ENCODE measurements around the gene MKS1. TPM values are rescaled to one million over a fixed set of nuclear protein-coding genes. Genes with fewer than 3 reads are reported as not detected.

The MKS1 gene
- total and polyA plus RNA-seq, 2 of the 8 experiments (the other 6 are each of a cell fraction or from before 2014, with no cell fraction given), result 12.0 to 21.7 TPM

GRCh38 chr17:58186591-58186990 lies 32.5 kb downstream of the MKS1 start:
- H3K36me3 ChIP-seq (ENCODE audit: control insufficient read depth in 2 of 4, insufficient read depth in 4 of 4, low read length in 3 of 4), result no peaks in the 10 kb centered on the region
- no peak overlapping the region for H3K4me2 ChIP-seq (ENCODE audit: insufficient read depth in 1 of 2, low read depth in 2 of 2, low read length in 2 of 2)
- FAIRE-seq, result no peak
- H2BK12ac ChIP-seq (ENCODE audit: low read depth, low read length), result no peak overlapping the region
- no peak overlapping the region for H3K9ac ChIP-seq (replicated peaks in 1 of 4; ENCODE audit: extremely low read depth in 1 of 4, low read depth in 3 of 4, low read length in 3 of 4)
- peaks cover 0 to under 1% (median 0%) of the 10 kb centered on the region in 4 experiments; a peak in 1 of 7 replicates for H3K27me3 ChIP-seq (replicated peaks in 1 of 4; ENCODE audit: control insufficient read depth in 3 of 4, extremely low read depth in 1 of 4, insufficient read depth in 3 of 4, low read length in 3 of 4)
- H3K23me2 ChIP-seq (ENCODE audit: low read depth, low read length), result no peaks in the 10 kb centered on the region; the same call in 1 of the 2 replicates
- POLR2A ChIA-PET (ENCODE audit: partially characterized antibody), result no interaction called here
- no peaks in the 10 kb centered on the region for H3K79me1 ChIP-seq (ENCODE audit: low read depth, low read length)
- DNase-seq (ENCODE audit: low read depth in 1 of 2, low spot score in 2 of 2), result no peak
- H2BK5ac ChIP-seq (ENCODE audit: low read depth, low read length), result no peak overlapping the region
- no peaks in the 10 kb centered on the region for H3K9me3 ChIP-seq (ENCODE audit: insufficient read depth in 2 of 2, low read depth in 1 of 2, low read length in 1 of 2)
- H3K56ac ChIP-seq (replicated peaks; ENCODE audit: insufficient read length, low read depth, low read length), result no peak overlapping the region
- no peak overlapping the region for H3K23ac ChIP-seq (ENCODE audit: insufficient read length)
- no peak overlapping the region for H3K18ac ChIP-seq (ENCODE audit: extremely low read depth, low read length)
- no peak overlapping the region for H3K14ac ChIP-seq (ENCODE audit: insufficient read length)
- no peak overlapping the region for H4K91ac ChIP-seq (replicated peaks; ENCODE audit: insufficient read length, low read length)
- H2AFZ ChIP-seq (ENCODE audit: low read length), result no peak overlapping the region
- no peak overlapping the region for H3K4me3 ChIP-seq (ENCODE audit: extremely low read depth in 1 of 4, insufficient read depth in 2 of 4, low read depth in 3 of 4, low read length in 4 of 4)
- no peak overlapping the region for H2BK120ac ChIP-seq (replicated peaks; ENCODE audit: low read depth, low read length)
- H4K20me1 ChIP-seq (replicated peaks in 1 of 2; ENCODE audit: control insufficient read depth in 1 of 2, insufficient read depth in 2 of 2, low read length in 2 of 2), result no peaks in the 10 kb centered on the region
- no peak overlapping the region for H2BK15ac ChIP-seq (ENCODE audit: low read length)
- H2AK5ac ChIP-seq (ENCODE audit: low read depth, low read length), result no peak overlapping the region
- H2BK20ac ChIP-seq (ENCODE audit: low read length), result no peak overlapping the region
- CTCF ChIA-PET (ENCODE audit: partially characterized antibody), result interaction anchor here (1.0 to 3.0 kb wide), 3 partner anchors 13 to 63 kb away, joined by 3 to 14 read pairs (median 3); no protein-coding TSS in a partner anchor
- no peaks in the 10 kb centered on the region for H3K79me2 ChIP-seq (ENCODE audit: control insufficient read depth in 1 of 2, insufficient read depth in 2 of 2, low read length in 2 of 2)
- H3K4me1 ChIP-seq (replicated peaks in 1 of 4; ENCODE audit: control insufficient read depth in 3 of 4, insufficient read depth in 4 of 4, low read length in 3 of 4), result peaks cover 0 to 7% (median 2%) of the 10 kb centered on the region in 4 experiments; a peak in 4 of 7 replicates
- H4K8ac ChIP-seq (ENCODE audit: extremely low read depth, insufficient read depth, low read length), result no peak overlapping the region
- no peak overlapping the region for H3K27ac ChIP-seq (ENCODE audit: low read depth, low read length)
- no peak overlapping the region for H3K4ac ChIP-seq (replicated peaks; ENCODE audit: insufficient read length, low read depth, low read length)
- no peak overlapping the region for H4K5ac ChIP-seq (ENCODE audit: insufficient read length, low read depth, low read length)
- WGBS, 2 experiments (ENCODE audit: extremely low coverage in 1 of 2, insufficient coverage in 1 of 2, insufficient read length in 1 of 2, insufficient replicate concordance in 2 of 2, low coverage in 1 of 2, low lambda C conversion rate in 2 of 2, missing lambda C conversion rate in 1 of 2), result 72% methylated on average over 3 of the region's 4 CpGs; no CpG with 5 or more reads in 1 of the 2 experiments
- TF ChIP-seq HDAC2 (IDR thresholded peaks at IDR 0.05; ENCODE audit: borderline replicate concordance in 1 of 2, low read depth in 2 of 2, low read length in 2 of 2) (no peak), GTF2F1 (IDR thresholded peaks at IDR 0.05; ENCODE audit: borderline replicate concordance, low read depth, low read length) (no peak), NANOG (IDR thresholded peaks at IDR 0.05; ENCODE audit: insufficient read depth, low read depth, low read length, poor library complexity, severe bottlenecking) (no peak), TAF7 (optimal IDR thresholded peaks at IDR 0.05; ENCODE audit: borderline replicate concordance, low read depth, low read length) (no peak), SAP30 (IDR thresholded peaks at IDR 0.05; ENCODE audit: insufficient read depth, insufficient replicate concordance, low read length) (no peak), BCL11A (IDR thresholded peaks at IDR 0.05; ENCODE audit: low read depth in 2 of 2, low read length in 2 of 2) (no peak), TEAD4 (IDR thresholded peaks at IDR 0.05; ENCODE audit: low read depth, low read length) (no peak), EZH2 (IDR thresholded peaks at IDR 0.05; ENCODE audit: low read depth, low read length, severe bottlenecking) (no peak), SRF (IDR thresholded peaks at IDR 0.05; ENCODE audit: low read depth, low read length) (no peak), HDAC6 (IDR thresholded peaks at IDR 0.05; ENCODE audit: low read depth, low read length) (no peak), RXRA (IDR thresholded peaks at IDR 0.05; ENCODE audit: insufficient read depth, low read depth, low read length) (no peak), CTBP2 (IDR thresholded peaks at IDR 0.05; ENCODE audit: borderline replicate concordance, insufficient read depth, insufficient read length, low read length) (no peak)
- TF ChIP-seq, protein P1, sequence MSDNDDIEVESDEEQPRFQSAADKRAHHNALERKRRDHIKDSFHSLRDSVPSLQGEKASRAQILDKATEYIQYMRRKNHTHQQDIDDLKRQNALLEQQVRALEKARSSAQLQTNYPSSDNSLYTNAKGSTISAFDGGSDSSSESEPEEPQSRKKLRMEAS (IDR thresholded peaks at IDR 0.05), result no peak

All from H1 (cell line).